H1 (cell line): Measurements from ENCODE around the gene CYP27C1. TPM values are rescaled to one million over a fixed set of nuclear protein-coding genes. Genes with fewer than 3 reads are reported as not detected.

Experiments used
- CTCF ChIA-PET: fragments of 300-600 bp; sonication (Branson Sonifier 250); formaldehyde crosslinking; loops from one replicate; lab custom pipeline; 2021; ENCODE audit not compliant: partially characterized antibody; lab: Charles Lee
- POLR2A ChIA-PET: fragments of 300-600 bp; sonication (Branson Sonifier 250); formaldehyde crosslinking; loops from one replicate; lab custom pipeline; 2021; ENCODE audit warnings: inconsistent platforms; ENCODE audit not compliant: partially characterized antibody; lab: Charles Lee
- DNase-seq, 2 experiments: peaks; one replicate each; pipeline versions ENCODE4 v3.0.0 to v3.0.0-alpha.2; 2010 to 2022; ENCODE audit warnings: low spot score in 2 of 2, low read depth in 1 of 2, mixed read lengths in 1 of 2
- FAIRE-seq: peaks from 2 replicates; lab custom pipeline; 2011; peaks lifted over from hg19 to GRCh38; lab: Jason Lieb, UNC
- H2AFZ ChIP-seq: 2 replicates; pipeline ENCODE4 v1.8.1; 2012; ENCODE audit warnings: low read length, inconsistent platforms
- H2AK5ac ChIP-seq: 2 replicates; pipeline ENCODE4 v1.6.1; 2013; ENCODE audit warnings: low read depth, low read length
- H2BK120ac ChIP-seq: replicated peaks from 2 replicates; pipeline ENCODE3; 2013; ENCODE audit warnings: low read depth, low read length, inconsistent platforms
- H2BK12ac ChIP-seq: 2 replicates; pipeline ENCODE4 v1.6.1; 2013; ENCODE audit warnings: low read depth, low read length
- H2BK15ac ChIP-seq: 2 replicates; pipeline ENCODE4 v1.6.1; 2013; ENCODE audit warnings: low read length
- H2BK20ac ChIP-seq: 2 replicates; pipeline ENCODE4 v1.6.1; 2013; ENCODE audit warnings: low read length
- H2BK5ac ChIP-seq: 2 replicates; pipeline ENCODE4 v1.6.1; 2013; ENCODE audit warnings: low read depth, low read length
- H3K14ac ChIP-seq: 2 replicates; pipeline ENCODE4 v1.6.1; 2013; ENCODE audit warnings: inconsistent platforms; ENCODE audit not compliant: insufficient read length
- H3K18ac ChIP-seq: 2 replicates; pipeline ENCODE4 v1.6.1; 2013; ENCODE audit warnings: low read length; ENCODE audit errors: extremely low read depth
- H3K23ac ChIP-seq: 2 replicates; pipeline ENCODE4 v1.6.1; 2013; ENCODE audit warnings: inconsistent platforms; ENCODE audit not compliant: insufficient read length
- H3K23me2 ChIP-seq: 2 replicates; pipeline ENCODE4 v1.6.1; 2013; ENCODE audit warnings: low read depth, low read length
- H3K27ac ChIP-seq: 2 replicates; pipeline ENCODE4 v1.6.1; 2011; ENCODE audit warnings: low read depth, low read length, inconsistent platforms
- H3K27me3 ChIP-seq, 4 experiments: replicated peaks in 1 of 4; 1 replicate in 1 of 4; 2 replicates in 3 of 4; pipeline versions ENCODE4 v1.6.1 to v1.8.1; 2011 to 2013; ENCODE audit warnings: low read length in 3 of 4, mild to moderate bottlenecking in 3 of 4, inconsistent platforms in 2 of 4, mixed read lengths in 2 of 4, moderate library complexity in 1 of 4; ENCODE audit not compliant: control insufficient read depth in 3 of 4, insufficient read depth in 3 of 4; ENCODE audit errors: extremely low read depth in 1 of 4
- H3K36me3 ChIP-seq, 4 experiments: 2 replicates each; pipeline versions ENCODE4 v1.6.1 to v1.8.1; 2011 to 2013; ENCODE audit warnings: mild to moderate bottlenecking in 4 of 4, low read length in 3 of 4, moderate library complexity in 2 of 4, control low read depth in 1 of 4, inconsistent platforms in 1 of 4; ENCODE audit not compliant: insufficient read depth in 4 of 4, control insufficient read depth in 2 of 4
- H3K4ac ChIP-seq: replicated peaks from 2 replicates; pipeline ENCODE3; 2013; ENCODE audit warnings: low read length, low read depth, mixed read lengths, inconsistent platforms; ENCODE audit not compliant: insufficient read length
- H3K4me1 ChIP-seq, 4 experiments: replicated peaks in 1 of 4; 1 replicate in 1 of 4; 2 replicates in 3 of 4; pipeline versions ENCODE4 v1.6.1 to v1.8.1; 2011 to 2013; ENCODE audit warnings: low read length in 3 of 4, inconsistent platforms in 2 of 4, mixed read lengths in 1 of 4; ENCODE audit not compliant: insufficient read depth in 4 of 4, control insufficient read depth in 3 of 4
- H3K4me2 ChIP-seq, 2 experiments: 2 replicates each; pipeline versions ENCODE4 v1.6.1 to v1.8.1; 2011 to 2013; ENCODE audit warnings: low read depth in 2 of 2, low read length in 2 of 2, control low read depth in 1 of 2, inconsistent platforms in 1 of 2, mild to moderate bottlenecking in 1 of 2; ENCODE audit not compliant: insufficient read depth in 1 of 2
- H3K4me3 ChIP-seq, 4 experiments: fragments of 200-600, 300-600 bp in 1 of 4; sonication (generic), shearing (Covaris generic), sonication (Bioruptor Twin) in 1 of 4; 2 replicates each; pipeline versions ENCODE4 v1.5.1 to v1.8.1; 2011 to 2016; ENCODE audit warnings: low read length in 4 of 4, low read depth in 3 of 4, control low read depth in 2 of 4, inconsistent platforms in 2 of 4, mild to moderate bottlenecking in 2 of 4, mixed read lengths in 1 of 4, moderate library complexity in 1 of 4; ENCODE audit not compliant: insufficient read depth in 2 of 4; ENCODE audit errors: extremely low read depth in 1 of 4
- H3K56ac ChIP-seq: replicated peaks from 2 replicates; pipeline ENCODE3; 2013; ENCODE audit warnings: low read depth, mild to moderate bottlenecking, mixed read lengths, low read length, inconsistent platforms; ENCODE audit not compliant: insufficient read length
- H3K79me1 ChIP-seq: 2 replicates; pipeline ENCODE4 v1.6.1; 2013; ENCODE audit warnings: low read depth, low read length, control low read depth
- H3K79me2 ChIP-seq, 2 experiments: 2 replicates each; pipeline versions ENCODE4 v1.6.1 to v1.8.1; 2012 to 2013; ENCODE audit warnings: low read length in 2 of 2, mild to moderate bottlenecking in 2 of 2, inconsistent platforms in 1 of 2; ENCODE audit not compliant: insufficient read depth in 2 of 2, control insufficient read depth in 1 of 2
- H3K9ac ChIP-seq, 4 experiments: replicated peaks in 1 of 4; 1 replicate in 1 of 4; 2 replicates in 3 of 4; pipeline versions ENCODE4 v1.6.1 to v1.8.1; 2011 to 2013; ENCODE audit warnings: low read depth in 3 of 4, low read length in 3 of 4, control low read depth in 2 of 4, mild to moderate bottlenecking in 2 of 4, moderate library complexity in 2 of 4, inconsistent platforms in 1 of 4; ENCODE audit errors: extremely low read depth in 1 of 4
- H3K9me3 ChIP-seq, 2 experiments: 2 replicates each; pipeline versions ENCODE4 v1.6.1 to v1.8.1; 2012 to 2013; ENCODE audit warnings: mild to moderate bottlenecking in 2 of 2, moderate library complexity in 2 of 2, control low read depth in 1 of 2, inconsistent platforms in 1 of 2, low read depth in 1 of 2, low read length in 1 of 2, mixed read lengths in 1 of 2; ENCODE audit not compliant: insufficient read depth in 2 of 2
- H4K20me1 ChIP-seq, 2 experiments: replicated peaks in 1 of 2; 2 replicates each; pipeline versions ENCODE3 to v1.8.1; 2011 to 2013; ENCODE audit warnings: inconsistent platforms in 2 of 2, low read length in 2 of 2, mild to moderate bottlenecking in 1 of 2; ENCODE audit not compliant: insufficient read depth in 2 of 2, control insufficient read depth in 1 of 2
- H4K5ac ChIP-seq: 2 replicates; pipeline ENCODE4 v1.6.1; 2013; ENCODE audit warnings: low read length, low read depth, mixed read lengths, inconsistent platforms; ENCODE audit not compliant: insufficient read length
- H4K8ac ChIP-seq: 2 replicates; pipeline ENCODE4 v1.8.0; 2013; ENCODE audit warnings: mild to moderate bottlenecking, moderate library complexity, low read length, inconsistent platforms; ENCODE audit not compliant: insufficient read depth; ENCODE audit errors: extremely low read depth
- H4K91ac ChIP-seq: replicated peaks from 2 replicates; pipeline ENCODE3; 2013; ENCODE audit warnings: low read length, mixed read lengths, inconsistent platforms; ENCODE audit not compliant: insufficient read length
- CHD1 ChIP-seq: IDR thresholded peaks from 2 replicates; pipeline ENCODE4 v1.6.1; 2012; ENCODE audit warnings: low read depth, low read length, improper control_type of control experiment
- EZH2 ChIP-seq: fragments of 200-600 bp; sonication (generic); IDR thresholded peaks from 2 replicates; pipeline ENCODE4 v1.7.1; 2012; ENCODE audit warnings: low read depth, mild to moderate bottlenecking, moderate library complexity, low read length, inconsistent platforms; ENCODE audit not compliant: severe bottlenecking
- JUND ChIP-seq: IDR thresholded peaks from 2 replicates; pipeline ENCODE4 v1.6.1; 2011; ENCODE audit warnings: mild to moderate bottlenecking, improper control_type of control experiment, low read length
- KDM5A ChIP-seq: fragments of 200-600 bp; IDR thresholded peaks from 2 replicates; pipeline ENCODE4 v1.7.1; 2012; ENCODE audit warnings: mild to moderate bottlenecking, low read length, inconsistent platforms, mixed read lengths
- POU5F1 ChIP-seq: IDR thresholded peaks from 2 replicates; pipeline ENCODE4 v1.6.1; 2011; ENCODE audit warnings: low read depth, mild to moderate bottlenecking, low read length, moderate library complexity
- SIRT6 ChIP-seq: IDR thresholded peaks from one replicate; pipeline ENCODE4 v1.7.1; 2012; ENCODE audit warnings: low read length, inconsistent platforms
- SUZ12 ChIP-seq: fragments of 200-600 bp; sonication (generic); IDR thresholded peaks from 2 replicates; pipeline ENCODE4 v1.6.1; 2012; ENCODE audit warnings: mild to moderate bottlenecking, inconsistent platforms, low read length, moderate library complexity, mixed read lengths
- TAF1 ChIP-seq: IDR thresholded peaks from 2 replicates; pipeline ENCODE4 v1.6.1; 2011; ENCODE audit warnings: mild to moderate bottlenecking, low read depth, low read length
- WGBS, 2 experiments: shearing (Covaris generic) in 1 of 2; methylation state at CpG; one replicate each; pipeline versions ENCODE4 v1.1.6 to v1.1.7; 2013 to 2015; ENCODE audit warnings: low lambda C conversion rate in 2 of 2, mixed read lengths in 2 of 2, inconsistent platforms in 1 of 2, low coverage in 1 of 2, missing lambda C conversion rate in 1 of 2; ENCODE audit not compliant: insufficient replicate concordance in 2 of 2, insufficient coverage in 1 of 2, insufficient read length in 1 of 2; ENCODE audit errors: extremely low coverage in 1 of 2, missing lambda C conversion rate in 1 of 2; 5-methylcytosine and 5-hydroxymethylcytosine counted together
- polyA plus RNA-seq, 7 experiments: library from polyadenylated mRNA; depleted of rRNA in 3 of 7; stranded (reverse) in 5 of 7; unstranded in 2 of 7; fragments of >200 nt in 5 of 7; fragments of 200-250 nt in 2 of 7; gene quantifications; 1 replicate in 5 of 7; 2 replicates in 1 of 7; 4 replicates in 1 of 7; pipeline versions ENCODE4 v1.2.1 to v1.2.3, GENCODE V29; 2011 to 2013; ENCODE audit warnings: missing spikeins in 2 of 7, mixed read lengths in 2 of 7
- total RNA-seq: library from RNA; stranded (reverse); fragmentation: NEBNext Ultra II Directional; extraction: Animal tissue kit (Norgen Biotek cat#: 25700); gene quantifications from 2 replicates; pipeline ENCODE4 v1.2.1, GENCODE V29; 2021
- TF ChIP-seq, protein P1 (sequence below): IDR thresholded peaks from 2 replicates; pipeline ENCODE4 v1.6.1; 2012; ENCODE audit warnings: low read length, inconsistent platforms

Gene CYP27C1
- total and polyA plus RNA-seq, 2 of the 8 experiments (the other 6 are each of a cell fraction or from before 2014, with no cell fraction given) = 1.3 to 3.2 TPM

DNA sequence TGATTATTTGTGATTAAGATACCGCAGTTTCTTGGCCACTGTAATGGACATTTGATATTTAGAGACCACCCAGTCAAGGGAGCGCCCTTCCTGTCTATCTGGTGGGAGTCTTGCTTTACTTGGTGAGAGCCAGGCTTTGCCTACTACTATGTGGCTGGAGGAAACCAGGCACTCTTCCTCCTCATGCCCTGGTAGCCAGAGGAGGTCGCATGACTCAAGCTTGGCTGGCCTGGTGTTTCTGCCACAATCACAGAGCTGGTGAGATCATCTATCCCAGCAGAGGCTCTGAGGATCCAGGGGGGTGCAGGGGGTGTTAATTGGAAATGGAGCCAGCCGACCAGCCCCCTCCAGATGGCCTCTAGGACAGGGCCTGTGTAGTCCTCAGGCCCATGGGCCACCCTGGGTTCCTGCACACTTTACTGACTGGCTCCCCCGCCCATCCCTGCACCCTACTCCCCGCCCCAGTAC, 66.4 kb downstream of the CYP27C1 start:
- Histone ChIP-seq H3K79me1 (no peaks in the 10 kb centered on the region), H2BK12ac (no peak overlapping the region), H3K4me2 (no peak overlapping the region), H2BK120ac (no peak overlapping the region), H3K14ac (no peak overlapping the region), H3K27ac (no peak overlapping the region), H2AK5ac (no peak overlapping the region), H2BK20ac (no peak overlapping the region), H3K27me3 (no peaks in the 10 kb centered on the region), H3K4me3 (no peak overlapping the region), H3K56ac (no peak overlapping the region), H2AFZ (no peak overlapping the region), H3K9me3 (peaks cover 3 to 10% of the 10 kb centered on the region in 2 experiments; a peak in 2 of 4 replicates), H3K36me3 (no peaks in the 10 kb centered on the region), H3K79me2 (no peaks in the 10 kb centered on the region), H2BK5ac (no peak overlapping the region), H4K8ac (no peak overlapping the region), H3K9ac (no peak overlapping the region), H4K5ac (no peak overlapping the region), H3K18ac (no peak overlapping the region), H2BK15ac (no peak overlapping the region), H3K23me2 (no peaks in the 10 kb centered on the region), H3K23ac (no peak overlapping the region), H3K4ac (no peak overlapping the region), H3K4me1 (peaks cover 0 to 8% (median 5%) of the 10 kb centered on the region in 4 experiments; a peak in 4 of 7 replicates), H4K20me1 (no peaks in the 10 kb centered on the region), H4K91ac (no peak overlapping the region)
- 95% methylated on average over 6 of the region's 6 CpGs; no CpG with 5 or more reads in 1 of the 2 experiments for WGBS, 2 experiments
- CTCF ChIA-PET = interaction anchor here (1.2 to 2.0 kb wide), 6 partner anchors 11 to 85 kb away, joined by 3 to 7 read pairs (median 4); no protein-coding TSS in a partner anchor
- FAIRE-seq (no peak), DNase-seq (no peak)
- POLR2A ChIA-PET = interaction anchor here (1.4 kb wide), 1 partner anchor 43 kb away, joined by 3 read pairs; no protein-coding TSS in a partner anchor
- TF ChIP-seq SIRT6 = no peak
- TF ChIP-seq, protein P1, sequence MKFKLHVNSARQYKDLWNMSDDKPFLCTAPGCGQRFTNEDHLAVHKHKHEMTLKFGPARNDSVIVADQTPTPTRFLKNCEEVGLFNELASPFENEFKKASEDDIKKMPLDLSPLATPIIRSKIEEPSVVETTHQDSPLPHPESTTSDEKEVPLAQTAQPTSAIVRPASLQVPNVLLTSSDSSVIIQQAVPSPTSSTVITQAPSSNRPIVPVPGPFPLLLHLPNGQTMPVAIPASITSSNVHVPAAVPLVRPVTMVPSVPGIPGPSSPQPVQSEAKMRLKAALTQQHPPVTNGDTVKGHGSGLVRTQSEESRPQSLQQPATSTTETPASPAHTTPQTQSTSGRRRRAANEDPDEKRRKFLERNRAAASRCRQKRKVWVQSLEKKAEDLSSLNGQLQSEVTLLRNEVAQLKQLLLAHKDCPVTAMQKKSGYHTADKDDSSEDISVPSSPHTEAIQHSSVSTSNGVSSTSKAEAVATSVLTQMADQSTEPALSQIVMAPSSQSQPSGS = no peak
- TF ChIP-seq CHD1 = no peak
- TF ChIP-seq KDM5A = no peak
- no peak for TF ChIP-seq EZH2
- TF ChIP-seq JUND = no peak
- no peak for TF ChIP-seq TAF1
- TF ChIP-seq SUZ12 = no peak
- no peak for TF ChIP-seq POU5F1
